Activated CD8-positive, alpha-beta memory T cell treated with anti-CD3 and anti-CD28 coated beads for 36 hours (primary cell): Measurements from ENCODE around the gene DNAH17. TPM values are rescaled to one million over a fixed set of nuclear protein-coding genes. Genes with fewer than 3 reads are reported as not detected.

Source experiments
- CTCF ChIA-PET: fragments of 350-600 bp; sonication (Branson Sonifier 250); formaldehyde crosslinking; loops from one replicate; lab custom pipeline; 2021; ENCODE audit warnings: antibody characterized with exemption; lab: Charles Lee
- POLR2A ChIA-PET: fragments of 350-600 bp; sonication (Branson Sonifier 250); formaldehyde crosslinking; loops from one replicate; lab custom pipeline; 2021; ENCODE audit warnings: antibody characterized with exemption; lab: Charles Lee
- total RNA-seq, 2 experiments: library from RNA; stranded (reverse); gene quantifications; one replicate each; pipeline ENCODE4 v1.2.3, GENCODE V29; 2021

DNAH17 gene
- total RNA-seq, 2 experiments from 2014 or later, result 0.08 to 0.10 TPM

DNA sequence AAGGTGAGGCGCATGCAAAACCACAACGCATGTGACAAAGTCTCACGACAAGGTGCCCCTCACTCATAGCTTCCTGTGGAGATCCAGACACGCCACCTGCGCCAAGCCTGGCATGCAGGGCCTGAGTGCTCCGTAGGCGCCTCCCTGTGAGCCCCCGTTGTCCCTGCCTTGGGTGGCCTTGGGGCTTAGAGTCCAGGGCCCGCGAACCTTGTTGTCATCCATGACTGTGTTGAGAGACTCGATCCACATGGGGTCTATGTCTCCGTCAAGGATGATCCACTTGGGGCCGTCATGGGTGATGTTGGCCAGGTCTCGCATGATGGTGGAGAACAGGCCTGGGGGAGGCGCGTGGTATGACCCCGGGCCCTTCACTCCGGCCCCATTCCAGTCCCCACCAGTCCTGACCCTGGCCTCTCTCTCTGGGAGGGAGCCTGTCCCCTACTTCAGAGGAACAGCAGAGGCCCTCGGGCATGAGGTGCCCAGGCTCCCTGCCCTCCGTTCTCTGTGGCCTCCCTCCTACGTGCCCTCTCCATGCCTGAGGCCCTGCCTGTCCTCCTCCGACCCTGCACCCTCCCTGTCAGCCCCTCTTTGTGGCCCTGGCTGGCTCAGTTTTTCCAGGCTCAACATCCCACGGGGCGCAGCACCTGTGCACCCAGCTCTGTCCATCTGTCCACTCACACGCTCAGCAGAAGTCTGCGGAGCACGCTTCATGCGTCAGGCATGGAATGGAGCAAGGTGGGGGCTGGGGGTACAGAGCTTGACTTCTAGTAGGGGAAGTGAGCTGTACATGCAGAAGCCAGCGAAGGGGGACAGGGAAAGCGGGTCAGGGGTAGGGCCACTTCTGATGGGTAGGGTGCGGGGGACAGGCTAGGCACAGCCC is 85.7 kb downstream of the DNAH17 start:
- POLR2A ChIA-PET, result no interaction called here
- CTCF ChIA-PET, result interaction anchor here (1.0 kb wide), 1 partner anchor 46 kb away, joined by 3 read pairs; no protein-coding TSS in a partner anchor

DNA sequence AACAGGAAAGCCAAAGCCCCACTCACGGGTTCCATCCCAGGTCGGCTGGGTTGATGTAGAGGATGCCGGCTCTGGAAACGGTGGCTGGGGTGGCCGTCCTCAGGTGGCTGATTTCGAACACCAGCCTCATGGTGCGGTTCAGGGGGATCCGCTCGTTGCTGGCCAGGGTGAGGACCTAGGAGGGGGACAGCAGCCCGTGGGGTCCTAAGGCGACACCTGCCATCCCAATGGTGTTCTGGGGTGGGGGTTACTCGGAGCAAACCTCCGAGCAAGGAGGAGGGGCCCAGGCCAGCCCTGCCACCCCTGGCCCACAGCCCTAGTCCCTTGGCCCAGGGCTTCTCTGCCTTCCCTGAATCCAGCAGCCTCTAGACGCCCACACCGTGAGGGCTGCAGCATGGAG is 86.5 kb downstream of the DNAH17 start:
- POLR2A ChIA-PET, result no interaction called here
- CTCF ChIA-PET, result no interaction called here

DNA sequence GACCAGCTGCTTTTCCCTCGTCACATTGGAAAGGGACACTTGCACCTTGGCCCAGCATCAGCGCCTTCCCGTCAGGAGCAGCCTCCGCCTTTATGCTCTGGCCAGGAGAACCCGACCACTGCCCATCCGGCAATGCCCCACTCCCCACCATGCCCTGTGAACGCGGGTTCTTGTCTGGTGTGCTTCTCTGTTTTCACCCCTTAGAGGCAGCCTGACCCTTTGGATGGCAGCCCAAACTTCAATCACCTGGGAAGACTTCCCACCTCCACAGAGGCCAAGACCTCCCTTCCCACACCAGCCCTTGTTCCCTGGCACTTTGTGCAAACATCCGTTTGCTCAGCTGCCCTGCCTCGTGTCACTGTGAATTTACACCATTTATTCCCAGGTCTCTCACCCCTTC is 87.0 kb downstream of the DNAH17 start:
- CTCF ChIA-PET, result no interaction called here
- POLR2A ChIA-PET, result no interaction called here

DNA sequence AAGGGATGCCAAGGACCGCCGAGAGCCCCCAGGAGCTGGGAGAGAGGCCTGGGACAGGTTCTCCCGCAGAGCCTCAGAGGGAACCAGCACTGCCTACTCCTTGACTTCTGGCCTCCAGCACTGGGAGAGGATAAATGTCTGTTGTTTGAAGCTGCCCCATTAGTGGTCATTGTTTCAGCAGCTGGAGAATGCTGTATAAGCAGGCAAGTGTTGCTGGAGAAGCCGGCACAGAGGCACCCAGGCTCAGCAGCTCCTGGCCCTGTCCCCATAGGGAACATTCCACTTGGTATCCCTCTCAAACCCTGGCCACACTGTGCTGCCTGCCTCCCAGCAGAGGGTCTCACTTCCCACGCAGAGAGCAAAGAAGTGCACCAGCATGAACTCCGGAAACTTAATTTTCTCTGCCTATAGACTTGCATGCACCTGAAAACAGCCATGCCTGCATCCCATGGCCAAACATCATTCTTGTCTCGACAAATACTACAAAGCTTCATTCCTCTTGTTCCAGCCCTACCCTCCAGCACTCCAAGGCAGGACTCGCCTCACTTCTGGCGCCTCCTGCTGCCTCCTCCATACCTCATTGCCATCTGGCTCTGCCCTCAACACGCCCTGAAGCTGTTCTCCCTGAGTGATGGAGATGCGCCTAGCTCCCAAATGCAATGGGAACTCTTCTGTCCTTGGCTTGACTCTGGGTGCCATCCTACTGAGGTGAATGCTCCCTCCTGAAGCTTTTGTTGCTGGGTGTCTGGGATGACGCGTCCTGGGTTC is 88.1 kb downstream of the DNAH17 start:
- CTCF ChIA-PET, result no interaction called here

DNA sequence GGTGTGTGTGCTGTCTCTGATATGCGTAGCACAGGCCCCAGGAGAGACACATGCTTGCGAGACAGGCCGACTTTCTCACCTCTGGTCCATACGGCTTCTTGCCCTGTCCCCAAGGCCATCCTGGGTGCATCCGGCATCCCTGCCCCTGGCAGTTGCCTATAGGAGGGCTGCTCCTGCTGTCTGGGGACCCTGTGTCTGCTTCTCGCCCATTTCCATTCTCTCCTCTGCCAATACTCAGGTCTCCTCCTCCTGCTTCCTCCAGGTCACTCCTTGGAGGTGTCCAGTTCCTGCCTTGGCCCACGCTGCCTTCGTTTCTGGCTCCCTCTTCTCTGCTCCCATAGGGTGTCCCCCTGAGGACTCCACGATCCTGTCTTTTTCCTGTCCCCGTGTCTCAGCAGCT is 89.0 kb downstream of the DNAH17 start:
- CTCF ChIA-PET, result no interaction called here

More for the DNA sequence above, 88.1 kb downstream of the DNAH17 start:
- POLR2A ChIA-PET, result no interaction called here

DNA sequence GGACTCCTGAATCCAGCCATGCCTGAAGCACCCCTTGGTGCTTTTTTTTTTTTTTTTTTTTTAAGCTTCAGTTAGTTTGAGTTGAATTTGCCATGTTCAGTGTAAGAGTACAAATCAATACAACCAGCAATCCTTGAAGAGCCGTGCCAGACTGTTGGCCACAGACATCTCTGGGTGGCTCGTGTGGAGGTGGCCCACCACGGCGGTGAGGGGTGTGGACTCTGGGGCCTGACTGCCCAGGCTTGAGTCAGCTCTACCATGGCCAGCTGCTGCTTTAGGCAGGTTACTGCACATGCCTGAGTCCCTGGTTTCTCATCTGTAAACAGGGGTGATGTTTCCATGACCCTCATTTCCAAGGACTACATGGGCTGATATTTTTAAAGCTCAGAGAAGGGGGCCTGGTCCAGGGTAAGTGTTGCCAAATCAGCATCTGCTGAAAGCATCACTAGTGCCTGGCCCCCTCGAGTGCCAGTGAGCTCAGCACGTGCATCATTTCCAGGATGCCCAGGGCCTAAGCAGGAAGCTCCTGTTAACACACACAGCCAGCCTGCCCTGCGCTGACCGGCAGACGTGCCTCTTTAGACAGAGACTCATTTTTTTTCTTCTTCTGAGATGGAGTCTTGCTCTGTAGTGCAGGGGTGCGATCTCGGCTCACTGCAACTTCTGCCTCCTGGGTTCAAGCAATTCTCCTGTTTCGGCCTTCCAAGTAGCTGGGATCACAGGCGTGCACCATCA is 90.1 kb downstream of the DNAH17 start:
- CTCF ChIA-PET, result no interaction called here
- POLR2A ChIA-PET, result no interaction called here

More for the DNA sequence above, 89.0 kb downstream of the DNAH17 start:
- POLR2A ChIA-PET, result no interaction called here

DNA sequence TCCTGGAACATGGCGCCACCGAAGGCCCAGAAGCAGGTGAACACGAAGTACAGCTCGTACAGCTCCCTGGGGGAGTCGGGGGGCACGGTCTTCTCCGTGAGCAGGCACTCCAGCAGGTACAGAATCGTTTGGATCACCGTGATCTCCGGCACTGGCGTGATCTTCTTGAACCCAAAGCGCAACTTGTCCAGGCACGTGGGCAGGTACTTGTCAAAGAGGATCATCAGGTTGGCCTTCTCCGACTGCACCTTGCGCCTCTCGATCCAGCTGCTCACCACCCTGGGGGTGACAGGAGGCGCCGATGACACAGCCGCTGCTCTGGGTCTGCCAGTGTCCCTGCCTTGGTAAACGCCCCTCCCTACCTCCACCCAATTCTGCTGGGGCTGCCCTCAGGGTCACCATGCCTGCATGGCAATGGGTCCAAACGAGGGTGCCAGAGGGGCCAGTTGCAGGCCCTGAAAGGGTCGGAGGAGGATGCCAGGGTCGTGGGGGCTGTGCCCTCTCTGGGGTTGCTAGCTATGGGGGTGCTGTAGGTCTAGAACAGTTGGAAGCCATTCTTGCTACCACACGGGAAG is 90.9 kb downstream of the DNAH17 start:
- CTCF ChIA-PET, result no interaction called here
- POLR2A ChIA-PET, result no interaction called here

DNA sequence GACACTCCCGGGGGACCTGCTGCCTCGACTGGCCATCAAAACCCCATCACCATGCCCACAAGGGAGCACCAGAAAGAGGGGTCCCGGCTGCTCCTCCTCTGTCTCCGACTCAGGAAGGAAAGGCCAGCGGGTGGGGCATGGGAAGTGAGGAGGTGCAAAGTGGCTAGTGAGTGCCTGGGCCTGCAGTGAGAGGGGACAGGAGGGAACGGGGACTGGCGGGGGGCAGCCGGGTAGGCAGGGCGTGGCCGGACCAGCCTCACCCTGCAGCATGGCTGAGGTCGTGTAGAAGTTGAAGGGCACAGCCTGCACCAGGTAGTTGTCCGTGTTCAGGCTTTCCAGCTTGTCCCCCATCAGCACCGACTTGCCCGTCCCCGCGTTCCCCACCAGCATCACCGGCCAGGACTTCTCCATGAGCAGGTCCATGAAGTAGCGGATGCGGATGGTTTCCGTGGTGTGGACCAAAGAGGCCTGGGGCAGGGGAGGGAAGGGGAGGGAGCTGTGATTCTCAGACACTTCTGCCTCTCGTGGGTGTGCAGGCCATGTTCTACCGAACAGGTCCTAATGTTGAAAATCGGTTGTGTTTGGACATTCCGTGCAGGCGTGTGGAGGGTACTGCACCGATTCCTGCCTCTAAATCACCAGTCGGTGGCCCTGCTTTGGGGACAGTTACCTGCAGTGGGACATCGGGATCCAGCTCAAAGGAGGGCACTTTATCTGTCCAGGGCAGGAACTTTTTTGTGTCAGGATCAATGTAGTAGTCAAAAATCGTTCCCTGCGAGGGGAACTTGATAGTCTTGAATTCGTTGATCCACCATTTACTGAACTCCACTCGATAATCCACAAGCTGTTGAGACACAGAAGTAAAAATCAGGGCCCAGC is 91.7 kb downstream of the DNAH17 start:
- ChIA-PET POLR2A (no interaction called here), CTCF (no interaction called here)

DNA sequence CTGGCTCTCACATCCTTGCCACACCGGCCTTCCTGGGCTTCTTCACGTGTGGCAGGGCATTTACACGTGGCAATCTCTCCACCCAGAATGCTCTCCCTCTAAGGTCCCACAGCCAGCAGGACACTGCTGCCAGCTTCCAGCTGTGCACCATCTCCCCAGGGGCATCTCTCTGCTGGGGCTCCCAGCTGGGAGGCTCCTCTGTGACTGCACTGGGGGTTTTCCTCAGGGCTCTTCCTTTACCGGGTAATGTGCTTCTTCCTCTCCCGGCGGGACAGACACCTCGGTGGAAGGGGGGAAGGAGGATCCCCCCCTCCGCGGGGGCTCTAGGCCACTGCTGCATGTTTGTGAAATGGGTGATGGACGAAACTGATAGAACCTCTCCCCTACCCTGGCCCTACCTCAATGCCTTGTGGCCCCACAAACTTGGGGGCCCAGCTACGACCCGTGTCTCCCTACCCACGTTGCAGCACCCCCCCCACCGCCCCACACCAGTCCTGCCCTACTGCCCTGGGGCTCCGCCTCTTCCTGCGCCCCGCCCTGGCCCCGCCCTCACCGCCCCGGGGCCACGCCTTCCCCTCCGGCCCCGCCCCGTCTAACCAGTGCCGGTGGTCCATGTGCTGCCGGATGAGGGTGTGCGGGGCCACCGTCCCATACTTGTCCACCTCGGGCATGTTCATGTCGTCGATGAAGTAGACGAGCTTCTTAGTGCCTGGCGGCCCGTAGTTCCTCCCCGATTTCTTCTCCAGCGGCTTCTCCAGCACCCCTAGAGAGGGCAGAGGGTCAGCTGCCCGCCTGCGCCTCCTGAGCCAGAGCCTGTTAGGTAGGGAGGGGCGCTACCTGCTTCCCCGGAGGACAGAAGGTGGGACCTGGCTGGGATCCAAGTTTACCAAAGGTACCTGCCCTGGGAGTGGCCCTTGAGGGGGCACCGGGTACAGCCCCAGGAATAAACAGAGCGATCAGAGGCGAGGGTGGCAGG is 92.6 kb downstream of the DNAH17 start:
- POLR2A ChIA-PET, result interaction anchor here (0.6 kb wide), 1 partner anchor 81 kb away, joined by 4 read pairs; no protein-coding TSS in a partner anchor
- CTCF ChIA-PET, result no interaction called here

DNA sequence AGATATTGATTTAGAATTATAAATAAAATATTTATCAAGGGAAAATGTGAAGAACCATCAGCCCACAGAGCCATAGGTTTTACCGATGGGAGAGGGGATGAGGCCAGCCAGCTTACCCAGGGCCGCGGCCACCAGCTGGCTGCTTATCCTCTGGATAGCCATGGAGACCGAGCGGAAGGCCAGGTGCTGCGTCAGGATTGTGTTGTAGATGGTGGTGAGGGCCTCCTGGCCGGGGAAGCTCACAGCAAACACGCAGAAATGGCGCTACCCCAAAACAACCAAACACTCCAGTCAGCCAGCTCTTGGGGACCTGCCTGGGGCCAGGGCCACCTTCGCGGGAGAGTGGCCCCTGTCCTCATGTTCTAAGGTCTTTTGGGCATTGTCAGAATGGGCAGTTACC is 97.8 kb downstream of the DNAH17 start:
- CTCF ChIA-PET, result no interaction called here
- POLR2A ChIA-PET, result no interaction called here

DNA sequence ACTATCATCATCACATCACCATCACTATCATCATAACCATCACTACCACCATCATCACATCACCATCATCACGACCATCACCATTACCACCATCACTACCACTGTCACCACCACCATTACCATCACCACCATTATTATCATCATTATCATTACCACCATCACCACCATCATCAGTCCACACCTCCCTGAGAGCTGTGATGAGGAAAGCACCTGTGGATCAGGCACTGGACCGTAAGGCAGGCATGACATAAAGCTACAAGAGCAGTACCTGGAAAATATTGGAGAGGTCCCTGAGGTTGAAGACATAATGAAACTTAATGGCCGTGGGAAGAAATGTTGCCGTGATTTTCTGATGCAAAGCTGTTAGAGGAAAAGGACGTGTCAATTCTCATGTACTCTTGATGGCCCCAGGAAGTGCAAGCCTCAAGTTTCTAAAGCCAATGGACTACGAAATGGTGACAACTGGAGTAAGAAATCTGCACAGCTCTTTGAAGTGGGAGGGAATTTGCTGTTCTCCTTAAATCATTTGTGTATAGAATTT is 98.4 kb downstream of the DNAH17 start:
- POLR2A ChIA-PET, result no interaction called here
- CTCF ChIA-PET, result no interaction called here

DNA sequence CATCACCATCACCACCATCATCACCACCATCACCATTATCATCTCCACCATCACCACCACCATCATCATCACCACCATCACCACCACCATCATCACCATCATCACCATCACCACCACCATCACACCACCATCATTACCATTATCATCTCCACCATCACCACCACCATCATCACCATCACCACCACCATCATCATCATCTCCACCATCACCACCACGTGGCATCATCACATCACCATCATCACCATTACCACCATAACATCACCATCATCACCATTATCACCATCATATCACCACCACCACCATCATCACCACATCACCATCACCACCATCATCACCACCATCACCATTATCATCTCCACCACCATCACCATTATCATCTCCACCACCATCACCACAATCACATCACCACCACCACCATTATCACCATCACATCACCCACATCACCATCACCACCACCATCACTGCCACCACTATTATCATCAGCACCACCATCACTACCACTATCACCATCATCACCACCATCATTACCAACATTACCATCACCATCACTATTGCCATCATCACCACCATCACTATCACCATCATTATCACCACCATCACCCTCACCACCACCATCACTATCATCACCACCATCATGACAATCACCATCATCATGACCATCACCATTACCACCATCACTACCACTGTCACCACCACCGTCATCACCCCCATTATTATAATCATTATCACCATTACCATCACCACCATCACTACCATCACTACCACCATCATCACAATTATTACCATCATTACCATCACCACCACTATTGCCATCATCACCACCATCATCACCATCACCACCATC is 99.1 kb downstream of the DNAH17 start:
- ChIA-PET POLR2A (no interaction called here), CTCF (no interaction called here)

DNA sequence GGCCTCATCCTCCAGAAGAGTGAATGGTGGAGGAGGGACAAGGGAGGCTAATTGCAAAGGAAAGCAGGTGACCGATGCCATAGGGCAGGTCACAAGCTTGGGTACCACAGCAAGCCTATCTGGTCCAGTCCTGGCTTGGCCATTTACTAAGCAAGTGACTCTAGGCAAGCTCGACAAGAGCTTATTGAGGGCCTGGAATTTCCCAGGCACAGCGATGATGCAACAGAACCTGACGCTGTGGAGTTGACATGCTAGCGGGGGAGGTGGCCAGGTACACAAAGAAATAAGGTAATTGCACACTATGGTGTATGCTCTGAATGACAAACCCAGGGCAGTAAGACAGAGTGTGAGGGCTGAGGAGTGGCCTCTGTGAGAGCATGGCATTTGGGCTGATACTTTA is 100.2 kb downstream of the DNAH17 start:
- POLR2A ChIA-PET, result no interaction called here
- CTCF ChIA-PET, result no interaction called here

DNA sequence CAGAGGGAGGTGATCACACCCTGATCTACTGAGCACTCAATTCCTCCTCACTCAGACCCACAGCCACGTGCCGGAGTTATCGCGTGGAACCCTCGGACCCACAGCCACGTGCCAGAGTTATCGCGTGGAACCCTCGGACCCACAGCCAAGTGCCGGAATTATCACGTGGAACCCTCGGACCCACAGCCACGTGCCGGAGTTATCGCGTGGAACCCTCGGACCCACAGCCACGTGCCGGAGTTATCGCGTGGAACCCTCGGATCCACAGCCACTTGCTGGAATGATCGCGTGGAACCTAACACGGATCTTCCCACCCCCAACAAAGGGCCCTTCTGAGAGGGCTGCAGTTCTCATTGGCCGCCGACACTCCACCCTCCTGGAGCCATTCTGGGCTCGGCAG is 101.0 kb downstream of the DNAH17 start:
- POLR2A ChIA-PET, result no interaction called here
- CTCF ChIA-PET, result no interaction called here

DNA sequence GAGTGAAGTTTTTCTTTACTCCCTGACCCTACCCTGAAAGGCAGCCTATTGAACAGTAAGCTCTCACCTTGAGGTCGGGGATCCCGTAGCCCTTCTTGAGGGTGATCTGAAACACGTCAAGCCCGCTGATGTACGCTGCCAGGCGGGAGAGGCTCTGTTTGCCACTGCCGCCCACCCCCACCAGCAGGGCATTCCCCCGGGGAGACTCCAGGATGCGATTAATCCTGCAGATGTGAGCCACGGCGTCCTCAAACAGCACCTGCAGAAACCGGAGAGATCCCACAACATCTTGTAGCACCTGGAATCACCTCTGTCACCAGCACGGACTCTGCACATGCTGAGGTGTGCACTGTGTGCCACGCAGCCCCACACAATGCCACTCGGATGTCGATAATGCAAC is 102.0 kb downstream of the DNAH17 start:
- ChIA-PET POLR2A (no interaction called here), CTCF (no interaction called here)

DNA sequence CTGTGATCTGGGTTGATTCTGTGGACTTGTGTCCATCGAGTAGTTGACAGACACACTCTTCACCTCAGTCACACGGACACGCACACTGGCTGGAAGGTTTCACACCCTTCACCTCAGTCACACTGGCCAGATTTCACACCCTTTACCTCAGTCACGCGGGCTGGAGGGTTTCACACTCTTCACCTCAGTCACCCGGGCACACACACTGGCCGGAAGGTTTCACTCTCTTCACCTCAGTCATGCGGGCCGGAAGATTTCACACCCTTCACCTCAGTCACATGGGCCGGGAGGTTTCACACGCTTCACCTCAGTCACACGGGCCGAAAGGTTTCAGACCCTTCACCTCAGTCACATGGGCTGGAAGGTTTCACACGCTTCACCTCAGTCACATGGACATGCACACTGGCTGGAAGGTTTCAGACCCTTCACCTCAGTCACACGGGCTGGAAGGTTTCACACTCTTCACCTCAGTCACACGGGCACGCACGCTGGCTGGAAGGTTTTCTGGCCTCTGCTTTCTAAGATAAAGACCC is 102.5 kb downstream of the DNAH17 start:
- CTCF ChIA-PET, result no interaction called here
- POLR2A ChIA-PET, result no interaction called here
